NB4 (cell line): Measurements from ENCODE around the gene PRSS53.

Source experiments
- POLR2A ChIP-seq: IDR thresholded peaks from 2 replicates; pipeline ENCODE4 v1.6.1; 2011; ENCODE audit warnings: mild to moderate bottlenecking; ENCODE audit not compliant: insufficient read length; ENCODE audit errors: extremely low read depth
- TF ChIP-seq, protein P1 (sequence below): IDR thresholded peaks from one replicate; pipeline ENCODE4 v1.5.1; 2012; ENCODE audit warnings: low read depth, low read length
- TF ChIP-seq, protein P2 (sequence below): IDR thresholded peaks from 2 replicates; pipeline ENCODE4 v1.6.1; 2011; ENCODE audit warnings: low read depth, low read length

GRCh38 chr16:31089199-31089598 is 456 bp upstream of the PRSS53 start:
- TF ChIP-seq POLR2A: no peak
- TF ChIP-seq, protein P1, sequence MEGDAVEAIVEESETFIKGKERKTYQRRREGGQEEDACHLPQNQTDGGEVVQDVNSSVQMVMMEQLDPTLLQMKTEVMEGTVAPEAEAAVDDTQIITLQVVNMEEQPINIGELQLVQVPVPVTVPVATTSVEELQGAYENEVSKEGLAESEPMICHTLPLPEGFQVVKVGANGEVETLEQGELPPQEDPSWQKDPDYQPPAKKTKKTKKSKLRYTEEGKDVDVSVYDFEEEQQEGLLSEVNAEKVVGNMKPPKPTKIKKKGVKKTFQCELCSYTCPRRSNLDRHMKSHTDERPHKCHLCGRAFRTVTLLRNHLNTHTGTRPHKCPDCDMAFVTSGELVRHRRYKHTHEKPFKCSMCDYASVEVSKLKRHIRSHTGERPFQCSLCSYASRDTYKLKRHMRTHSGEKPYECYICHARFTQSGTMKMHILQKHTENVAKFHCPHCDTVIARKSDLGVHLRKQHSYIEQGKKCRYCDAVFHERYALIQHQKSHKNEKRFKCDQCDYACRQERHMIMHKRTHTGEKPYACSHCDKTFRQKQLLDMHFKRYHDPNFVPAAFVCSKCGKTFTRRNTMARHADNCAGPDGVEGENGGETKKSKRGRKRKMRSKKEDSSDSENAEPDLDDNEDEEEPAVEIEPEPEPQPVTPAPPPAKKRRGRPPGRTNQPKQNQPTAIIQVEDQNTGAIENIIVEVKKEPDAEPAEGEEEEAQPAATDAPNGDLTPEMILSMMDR: no peak
- TF ChIP-seq, protein P2, sequence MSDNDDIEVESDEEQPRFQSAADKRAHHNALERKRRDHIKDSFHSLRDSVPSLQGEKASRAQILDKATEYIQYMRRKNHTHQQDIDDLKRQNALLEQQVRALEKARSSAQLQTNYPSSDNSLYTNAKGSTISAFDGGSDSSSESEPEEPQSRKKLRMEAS: no peak
